Kidney epithelial cell (primary cell): ENCODE measurements around the gene PSMC5. TPM values are rescaled to one million over a fixed set of nuclear protein-coding genes. Genes with fewer than 3 reads are reported as not detected.

Experiments used
- DNase-seq: peaks from one replicate; pipeline ENCODE4 v3.0.0-alpha.2; 2010; ENCODE audit warnings: low read depth
- H3K27me3 ChIP-seq: 2 replicates; pipeline ENCODE4 v1.6.0; 2011; ENCODE audit warnings: low read length; ENCODE audit not compliant: control insufficient read depth, insufficient read depth
- H3K36me3 ChIP-seq: 2 replicates; pipeline ENCODE4 v1.5.1; 2011; ENCODE audit warnings: low read length; ENCODE audit not compliant: control insufficient read depth, insufficient read depth
- H3K4me3 ChIP-seq: 2 replicates; pipeline ENCODE4 v1.5.1; 2011; ENCODE audit warnings: low read depth, mild to moderate bottlenecking, control low read depth, low read length
- total RNA-seq: library from RNA; depleted of rRNA; stranded (reverse); fragments of >200 nt; gene quantifications from 2 replicates; pipeline ENCODE4 v1.2.3, GENCODE V29; 2015
- TF ChIP-seq, protein P1 (sequence below): IDR thresholded peaks from 2 replicates; pipeline ENCODE4 v1.5.1; 2011; ENCODE audit warnings: mild to moderate bottlenecking, moderate library complexity, low read length, control low read depth, inconsistent platforms; ENCODE audit not compliant: insufficient read depth, poor library complexity, severe bottlenecking

The PSMC5 gene
- total RNA-seq, 1 donor from 2014 or later = 77.6 TPM

DNA sequence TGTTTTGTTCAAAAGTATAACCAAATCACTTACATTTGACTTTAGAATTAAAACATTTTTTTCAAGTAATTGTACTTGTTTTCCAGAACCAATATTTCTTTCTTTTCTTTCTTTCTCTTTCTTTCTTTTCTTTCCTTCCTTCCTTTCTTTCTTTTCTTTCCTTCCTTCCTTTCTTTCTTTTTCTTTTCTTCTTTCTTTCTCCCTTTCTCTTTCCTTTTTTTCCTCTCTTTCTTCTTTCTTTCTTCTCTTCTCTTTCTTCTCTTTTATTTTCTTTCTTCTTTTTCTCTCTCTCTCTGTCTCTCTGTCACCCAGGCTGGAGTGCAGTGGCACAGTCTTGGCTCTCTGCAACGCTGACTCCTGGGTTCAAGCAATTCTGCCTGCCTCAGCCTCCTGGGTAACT lies 26.4 kb upstream of the PSMC5 start:
- TF ChIP-seq, protein P1, sequence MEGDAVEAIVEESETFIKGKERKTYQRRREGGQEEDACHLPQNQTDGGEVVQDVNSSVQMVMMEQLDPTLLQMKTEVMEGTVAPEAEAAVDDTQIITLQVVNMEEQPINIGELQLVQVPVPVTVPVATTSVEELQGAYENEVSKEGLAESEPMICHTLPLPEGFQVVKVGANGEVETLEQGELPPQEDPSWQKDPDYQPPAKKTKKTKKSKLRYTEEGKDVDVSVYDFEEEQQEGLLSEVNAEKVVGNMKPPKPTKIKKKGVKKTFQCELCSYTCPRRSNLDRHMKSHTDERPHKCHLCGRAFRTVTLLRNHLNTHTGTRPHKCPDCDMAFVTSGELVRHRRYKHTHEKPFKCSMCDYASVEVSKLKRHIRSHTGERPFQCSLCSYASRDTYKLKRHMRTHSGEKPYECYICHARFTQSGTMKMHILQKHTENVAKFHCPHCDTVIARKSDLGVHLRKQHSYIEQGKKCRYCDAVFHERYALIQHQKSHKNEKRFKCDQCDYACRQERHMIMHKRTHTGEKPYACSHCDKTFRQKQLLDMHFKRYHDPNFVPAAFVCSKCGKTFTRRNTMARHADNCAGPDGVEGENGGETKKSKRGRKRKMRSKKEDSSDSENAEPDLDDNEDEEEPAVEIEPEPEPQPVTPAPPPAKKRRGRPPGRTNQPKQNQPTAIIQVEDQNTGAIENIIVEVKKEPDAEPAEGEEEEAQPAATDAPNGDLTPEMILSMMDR = no peak
- no peak for DNase-seq
- Histone ChIP-seq H3K36me3 (no peaks in the 10 kb centered on the region), H3K4me3 (no peak overlapping the region), H3K27me3 (no peaks in the 10 kb centered on the region)

DNA sequence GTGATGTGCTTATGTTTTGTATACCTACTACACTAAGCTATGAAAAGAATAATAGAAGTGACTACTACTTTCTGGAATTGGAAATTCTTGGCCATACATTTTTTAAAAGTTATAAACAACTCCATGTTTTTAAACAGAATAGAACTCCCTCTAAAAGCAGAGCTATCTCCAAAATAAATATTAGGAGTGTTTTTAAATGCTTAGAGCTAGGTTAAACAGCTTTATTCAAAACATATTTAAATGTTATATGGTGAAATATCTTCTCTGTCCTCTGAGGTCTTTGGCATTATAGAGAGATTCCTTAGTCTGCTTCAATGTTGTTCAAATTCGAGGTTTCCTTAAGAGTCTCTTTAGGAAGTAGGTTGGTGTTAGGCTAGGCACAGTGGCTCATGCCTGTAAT lies 22.9 kb upstream of the PSMC5 start:
- DNase-seq = no peak
- H3K27me3 ChIP-seq = no peaks in the 10 kb centered on the region
- TF ChIP-seq, protein P1 = no peak
- H3K36me3 ChIP-seq = no peaks in the 10 kb centered on the region
- H3K4me3 ChIP-seq = no peak overlapping the region

DNA sequence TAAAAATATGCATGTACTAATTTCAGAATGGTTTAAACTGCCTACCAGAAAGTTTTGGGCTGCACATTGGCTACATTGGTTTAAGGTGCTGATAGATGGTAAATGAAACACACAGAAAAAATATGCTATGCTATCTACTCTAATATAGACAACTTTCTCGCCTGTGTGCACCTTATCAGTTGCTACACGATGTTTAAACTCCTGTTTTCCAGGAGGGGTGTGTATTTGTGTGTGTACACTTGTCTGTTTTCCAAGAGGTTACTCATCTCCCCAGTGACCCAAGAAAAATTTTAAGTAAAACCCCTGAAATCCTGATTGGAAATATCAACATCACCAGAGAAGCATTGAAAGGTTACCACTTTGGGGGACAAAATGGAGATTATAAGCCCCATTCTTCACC lies 21.6 kb upstream of the PSMC5 start:
- no peak for DNase-seq
- TF ChIP-seq, protein P1 = no peak
- Histone ChIP-seq H3K27me3 (no peaks in the 10 kb centered on the region), H3K36me3 (no peaks in the 10 kb centered on the region), H3K4me3 (no peak overlapping the region)

DNA sequence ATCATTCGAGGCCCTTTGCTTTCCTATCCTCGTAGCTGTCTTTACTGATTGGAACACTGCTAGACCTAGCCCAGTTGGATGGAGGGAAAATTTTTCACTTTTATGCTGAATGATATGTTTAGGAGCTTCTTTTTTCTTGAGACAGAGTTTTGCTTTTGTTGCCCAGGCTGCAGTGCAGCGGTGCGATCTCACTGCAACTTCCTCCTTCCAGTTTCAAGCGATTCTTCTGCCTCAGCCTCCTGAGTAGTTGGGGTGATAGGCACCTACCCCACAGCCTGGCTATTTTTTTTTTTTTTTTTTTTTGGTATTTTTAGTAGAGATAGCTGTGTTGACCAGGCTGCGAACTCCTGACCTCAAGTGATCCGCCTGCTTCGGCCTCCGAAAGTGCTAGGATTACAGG lies 17.3 kb upstream of the PSMC5 start:
- no peak overlapping the region for H3K4me3 ChIP-seq
- no peak for DNase-seq
- H3K36me3 ChIP-seq = no peaks in the 10 kb centered on the region
- TF ChIP-seq, protein P1 = no peak
- H3K27me3 ChIP-seq = no peaks in the 10 kb centered on the region

DNA sequence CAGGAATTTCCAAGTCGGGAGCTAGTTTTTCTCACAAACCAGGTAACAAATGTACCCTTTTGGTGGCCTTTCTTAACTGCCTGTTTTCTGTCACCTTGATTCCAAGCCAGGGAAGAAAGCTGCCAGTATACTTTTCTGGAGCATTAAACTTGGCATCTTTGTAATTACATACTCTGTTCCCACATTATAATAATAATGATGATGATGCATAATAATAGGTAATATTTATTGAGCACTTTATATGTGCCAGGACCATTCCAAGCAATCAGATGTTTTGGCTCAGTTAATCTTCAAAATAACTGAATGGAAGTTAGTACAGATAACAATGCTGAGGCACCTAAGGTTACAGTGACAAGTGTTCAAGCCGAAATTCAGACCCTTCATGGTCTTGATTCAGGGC lies 11.1 kb upstream of the PSMC5 start:
- H3K36me3 ChIP-seq = peaks cover 8% of the 10 kb centered on the region
- DNase-seq = no peak
- H3K27me3 ChIP-seq = no peaks in the 10 kb centered on the region
- no peak overlapping the region for H3K4me3 ChIP-seq
- TF ChIP-seq, protein P1 = no peak

DNA sequence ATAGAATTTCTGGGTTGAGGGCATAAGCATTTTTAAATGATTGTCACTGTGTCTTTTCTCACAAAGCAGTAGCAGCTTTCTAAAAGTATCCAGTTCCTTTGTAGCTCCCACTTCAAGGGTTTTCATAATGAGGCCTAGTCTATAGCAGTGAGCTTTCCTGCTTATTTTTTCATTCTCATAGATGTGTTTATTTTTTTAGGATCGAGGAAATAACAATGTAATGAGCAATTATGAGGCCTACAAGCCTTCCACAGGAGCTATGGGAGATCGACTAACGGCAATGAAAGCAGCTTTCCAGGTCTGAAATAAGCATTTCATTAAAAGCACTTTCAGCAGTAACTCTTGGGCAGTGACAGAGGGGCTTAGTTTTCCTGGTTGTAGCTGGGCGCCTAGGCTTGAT lies 10.6 kb upstream of the PSMC5 start:
- Histone ChIP-seq H3K4me3 (no peak overlapping the region), H3K36me3 (peaks cover 10% of the 10 kb centered on the region), H3K27me3 (no peaks in the 10 kb centered on the region)
- DNase-seq = no peak
- TF ChIP-seq, protein P1 = no peak
